Upper lobe of right lung (tissue), 1 donor: ENCODE results near the gene CYP2R1. TPM values are rescaled to one million over a fixed set of nuclear protein-coding genes. Genes with fewer than 3 reads are reported as not detected.
"Not testable (repeated sequence)": the region's sequence is repeated elsewhere in the genome, so short reads cannot be mapped to it uniquely, and the experiment has no call there.

Experiments used
- ATAC-seq: fragments of 200-7000 bp; cut with Tn5 transposase; one replicate; pipeline ENCODE4 v1.9.1; 2020; ENCODE audit warnings: mild to moderate bottlenecking, moderate library complexity
- DNase-seq: peaks from one replicate; pipeline ENCODE4 v3.0.0-alpha.2; 2020
- H3K27ac ChIP-seq: fragments of 200-600 bp; one replicate; pipeline ENCODE4 v1.8.0; 2022
- H3K27me3 ChIP-seq: fragments of 200-600 bp; one replicate; pipeline ENCODE4 v1.8.0; 2022; ENCODE audit warnings: mild to moderate bottlenecking
- H3K36me3 ChIP-seq: fragments of 200-600 bp; one replicate; pipeline ENCODE4 v1.8.0; 2022
- H3K4me1 ChIP-seq: fragments of 200-600 bp; one replicate; pipeline ENCODE4 v1.8.0; 2022
- H3K4me3 ChIP-seq: fragments of 200-600 bp; one replicate; pipeline ENCODE4 v1.8.0; 2022; ENCODE audit warnings: mild to moderate bottlenecking
- H3K9me3 ChIP-seq: fragments of 200-600 bp; one replicate; pipeline ENCODE4 v1.8.0; 2022
- intact Hi-C: fragments of 100-400 bp; cut with DNase I; formaldehyde crosslinking; loops from one replicate; pipeline ENCODE4 v1.11.0; 2022
- total RNA-seq: library from RNA; stranded (reverse); fragmentation: NEBNext Ultra II Directional; extraction: Animal tissue kit (Norgen Biotek cat#: 25700); gene quantifications from one replicate; pipeline ENCODE4 v1.2.1, GENCODE V29; 2021
- TF ChIP-seq, protein P1 (sequence below): fragments of 200-600 bp; IDR thresholded peaks from one replicate; pipeline ENCODE4 v1.8.0; 2022; ENCODE audit warnings: antibody characterized with exemption
- donor health status: DM: no; HTN: yes; CAD: no; lungs with severe emphysema.

The CYP2R1 gene
- total RNA-seq, 1 donor from 2014 or later: 14.7 TPM

DNA sequence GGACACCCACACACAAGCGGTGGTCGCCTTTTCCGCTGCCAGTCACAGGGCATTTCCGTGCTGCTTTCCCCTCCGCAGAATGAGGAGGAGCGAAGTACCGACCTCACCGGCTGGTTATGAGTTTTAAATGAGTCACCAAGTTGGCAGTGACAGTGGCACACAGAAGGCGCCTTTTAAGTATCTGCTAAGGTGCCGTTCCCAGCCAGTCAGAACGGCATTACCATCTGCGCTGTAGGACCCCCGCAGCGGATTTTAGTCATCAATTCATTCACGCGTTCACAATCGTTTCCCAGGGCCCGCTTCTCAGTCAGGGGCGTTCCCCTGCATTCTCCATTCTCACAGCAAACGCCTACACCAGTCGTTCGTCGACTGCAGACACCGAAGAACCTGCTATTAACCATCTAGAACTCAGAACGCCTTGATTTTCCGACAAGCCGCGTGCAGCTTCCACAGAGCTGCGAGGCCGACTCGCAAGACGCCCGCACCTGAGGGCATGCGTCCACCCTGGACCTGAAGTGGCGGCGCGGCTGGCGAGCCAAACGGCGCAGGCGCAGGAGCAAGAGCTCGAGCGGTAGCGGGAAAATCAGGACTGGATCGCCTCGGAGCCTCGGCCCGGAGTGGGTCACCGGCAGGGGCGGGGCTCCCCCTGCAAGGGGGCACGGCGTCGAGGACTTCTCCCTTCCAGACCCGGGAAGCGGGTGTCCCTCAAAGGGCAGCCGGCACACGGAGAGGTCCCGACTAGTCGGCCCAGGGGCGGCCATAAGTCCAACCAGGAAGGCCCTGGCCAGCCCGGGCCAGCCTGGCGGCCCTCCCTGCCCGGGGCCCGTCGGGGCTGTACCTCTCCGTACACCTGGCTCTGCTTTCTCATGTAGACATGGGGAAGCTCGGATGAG is 642 bp downstream of the CYP2R1 start:
- TF ChIP-seq, protein P1, sequence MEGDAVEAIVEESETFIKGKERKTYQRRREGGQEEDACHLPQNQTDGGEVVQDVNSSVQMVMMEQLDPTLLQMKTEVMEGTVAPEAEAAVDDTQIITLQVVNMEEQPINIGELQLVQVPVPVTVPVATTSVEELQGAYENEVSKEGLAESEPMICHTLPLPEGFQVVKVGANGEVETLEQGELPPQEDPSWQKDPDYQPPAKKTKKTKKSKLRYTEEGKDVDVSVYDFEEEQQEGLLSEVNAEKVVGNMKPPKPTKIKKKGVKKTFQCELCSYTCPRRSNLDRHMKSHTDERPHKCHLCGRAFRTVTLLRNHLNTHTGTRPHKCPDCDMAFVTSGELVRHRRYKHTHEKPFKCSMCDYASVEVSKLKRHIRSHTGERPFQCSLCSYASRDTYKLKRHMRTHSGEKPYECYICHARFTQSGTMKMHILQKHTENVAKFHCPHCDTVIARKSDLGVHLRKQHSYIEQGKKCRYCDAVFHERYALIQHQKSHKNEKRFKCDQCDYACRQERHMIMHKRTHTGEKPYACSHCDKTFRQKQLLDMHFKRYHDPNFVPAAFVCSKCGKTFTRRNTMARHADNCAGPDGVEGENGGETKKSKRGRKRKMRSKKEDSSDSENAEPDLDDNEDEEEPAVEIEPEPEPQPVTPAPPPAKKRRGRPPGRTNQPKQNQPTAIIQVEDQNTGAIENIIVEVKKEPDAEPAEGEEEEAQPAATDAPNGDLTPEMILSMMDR: no peak
- H3K27me3 ChIP-seq: no peaks in the 10 kb centered on the region

DNA sequence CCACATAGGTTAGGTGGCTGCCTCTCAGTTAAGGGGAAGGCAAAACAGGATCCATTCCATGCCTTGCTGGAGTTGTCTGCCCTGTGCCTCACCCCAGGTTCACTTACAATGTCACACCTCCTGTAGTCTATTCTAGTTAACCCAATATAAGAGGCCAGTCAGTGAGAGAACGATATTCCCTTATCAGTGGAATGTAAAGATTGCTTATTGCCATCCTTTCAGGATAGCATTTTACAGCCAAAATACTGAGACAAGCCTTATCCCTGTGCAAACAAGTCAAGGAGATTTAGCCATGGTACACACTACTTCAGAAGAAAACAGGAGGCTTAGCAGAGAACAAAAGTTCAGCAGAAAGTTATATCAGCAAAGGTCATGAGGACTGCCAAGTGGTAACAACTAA is 5.5 kb downstream of the CYP2R1 start:
- ATAC-seq: peak; percentile 43
- H3K27me3 ChIP-seq: no peaks in the 10 kb centered on the region
- TF ChIP-seq, protein P1: no peak

More for the DNA sequence above, 642 bp downstream of the CYP2R1 start:
- DNase-seq (peak; percentile 95), ATAC-seq (peak; percentile 90)
- Histone ChIP-seq H3K4me1 (no peaks in the 10 kb centered on the region), H3K27ac (peak overlapping the region; percentile 90), H3K36me3 (no peaks in the 10 kb centered on the region), H3K9me3 (no peaks in the 10 kb centered on the region), H3K4me3 (peak overlapping the region; percentile 74)
- intact Hi-C loops: no loop called here

DNA sequence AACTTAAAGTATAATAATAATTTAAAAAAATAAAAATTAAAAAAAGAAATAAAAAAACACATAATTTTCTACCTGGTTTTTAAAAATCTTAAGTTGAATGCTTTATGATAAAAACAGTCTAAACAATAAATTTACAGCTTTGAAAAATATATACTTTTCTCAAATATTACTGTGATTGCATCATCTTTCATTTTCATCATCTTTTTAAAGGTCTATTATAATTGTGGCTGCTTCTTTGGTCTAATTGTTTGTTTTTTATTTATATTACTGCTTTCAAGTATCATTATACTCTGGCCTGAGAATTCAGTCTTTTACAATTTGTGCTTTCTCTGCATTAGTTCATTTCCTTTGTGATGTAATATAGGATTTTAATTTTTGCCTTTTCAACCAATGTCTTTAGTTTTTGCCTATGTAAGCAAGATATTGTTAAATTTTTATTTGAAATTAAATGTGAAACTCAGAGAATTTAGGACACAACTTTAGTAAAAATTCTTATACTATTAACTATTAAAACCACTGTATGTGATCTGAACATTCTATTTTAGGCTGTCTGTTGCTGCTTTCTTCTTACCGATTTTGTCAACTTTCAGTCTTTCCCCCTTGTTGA is 7.3 kb downstream of the CYP2R1 start:
- Histone ChIP-seq H3K27me3 (no peaks in the 10 kb centered on the region), H3K4me3 (no peak overlapping the region), H3K27ac (no peak overlapping the region), H3K4me1 (no peaks in the 10 kb centered on the region), H3K36me3 (no peaks in the 10 kb centered on the region), H3K9me3 (no peaks in the 10 kb centered on the region)
- no peak for ATAC-seq
- DNase-seq: no peak
- intact Hi-C loops: no loop called here
- TF ChIP-seq, protein P1: no peak

More for the DNA sequence above, 5.5 kb downstream of the CYP2R1 start:
- no peaks in the 10 kb centered on the region for H3K36me3 ChIP-seq
- H3K4me1 ChIP-seq: no peaks in the 10 kb centered on the region
- H3K27ac ChIP-seq: no peak overlapping the region
- H3K4me3 ChIP-seq: no peak overlapping the region
- intact Hi-C loops: no loop called here
- no peaks in the 10 kb centered on the region for H3K9me3 ChIP-seq
- no peak for DNase-seq

DNA sequence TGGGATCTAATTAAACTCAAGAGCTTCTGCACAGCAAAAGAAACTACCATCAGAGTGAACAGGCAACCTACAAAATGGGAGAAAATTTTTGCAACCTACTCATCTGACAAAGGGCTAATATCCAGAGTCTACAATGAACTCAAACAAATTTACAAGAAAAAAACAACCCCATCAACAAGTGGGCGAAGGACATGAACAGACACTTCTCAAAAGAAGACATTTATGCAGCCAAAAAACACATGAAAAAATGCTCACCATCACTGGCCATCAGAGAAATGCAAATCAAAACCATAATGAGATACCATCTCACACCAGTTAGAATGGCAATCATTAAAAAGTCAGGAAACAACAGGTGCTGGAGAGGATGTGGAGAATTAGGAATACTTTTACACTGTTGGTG is 8.3 kb downstream of the CYP2R1 start:
- intact Hi-C loops, H3K27me3 ChIP-seq, H3K4me3 ChIP-seq, ATAC-seq, H3K36me3 ChIP-seq, H3K4me1 ChIP-seq, H3K27ac ChIP-seq, H3K9me3 ChIP-seq, DNase-seq: not testable (repeated sequence)

DNA sequence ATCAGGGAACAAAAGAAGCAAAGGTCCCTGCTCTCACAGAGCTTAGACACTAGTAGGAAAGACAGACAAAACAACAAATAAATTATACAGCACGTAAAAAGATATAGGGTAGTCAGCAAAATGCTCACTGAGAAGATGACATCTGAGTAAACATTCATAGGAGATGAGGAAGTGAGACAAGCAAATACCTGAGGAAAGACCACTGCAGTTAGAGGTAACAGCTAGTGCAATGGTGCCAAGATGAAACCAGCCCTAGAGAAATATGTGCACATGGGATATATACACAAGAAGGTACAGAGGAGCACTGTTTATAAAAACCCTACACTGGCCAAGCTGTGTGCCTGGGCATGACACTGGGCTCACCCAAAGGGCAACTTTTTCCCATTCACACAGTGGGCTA is 9.8 kb downstream of the CYP2R1 start:
- ATAC-seq (no peak), DNase-seq (no peak)
- Histone ChIP-seq H3K4me3 (no peak overlapping the region), H3K27me3 (no peaks in the 10 kb centered on the region), H3K4me1 (no peaks in the 10 kb centered on the region), H3K36me3 (peaks cover 21% of the 10 kb centered on the region), H3K27ac (no peak overlapping the region), H3K9me3 (no peaks in the 10 kb centered on the region)
- intact Hi-C loops: no loop called here
- TF ChIP-seq, protein P1: no peak

DNA sequence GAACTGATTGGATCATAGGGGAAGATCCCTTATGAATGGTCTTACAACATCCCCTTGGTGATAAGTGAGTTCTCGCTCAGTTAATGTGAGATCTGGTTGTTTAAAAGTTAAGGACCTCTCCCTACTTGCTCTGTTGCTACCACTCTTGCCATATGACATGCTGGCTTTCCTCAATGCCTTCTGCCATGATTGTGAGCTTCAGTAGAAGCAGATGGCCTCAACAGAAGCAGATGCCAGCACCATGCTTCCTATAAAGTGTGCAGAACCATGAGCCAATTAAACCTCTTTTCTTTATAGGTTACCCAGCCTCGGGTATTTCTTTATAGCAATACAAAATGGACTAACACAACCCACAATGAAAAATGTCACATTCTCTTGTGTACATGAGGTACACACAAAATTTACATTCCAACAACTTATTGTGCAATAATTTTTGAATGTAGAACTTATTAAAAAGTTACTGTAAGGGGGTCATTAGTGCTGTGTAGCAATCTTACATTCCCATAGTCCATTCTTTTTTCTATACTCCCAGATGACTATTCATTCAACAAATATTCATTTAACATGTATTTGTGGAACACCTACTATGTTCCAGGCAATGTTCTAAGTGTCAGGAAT is 10.3 kb downstream of the CYP2R1 start:
- H3K36me3 ChIP-seq: peaks cover 26% of the 10 kb centered on the region
- no peaks in the 10 kb centered on the region for H3K27me3 ChIP-seq
- H3K9me3 ChIP-seq: no peaks in the 10 kb centered on the region
- ATAC-seq (no peak), DNase-seq (no peak)
- TF ChIP-seq, protein P1: no peak
- intact Hi-C loops: no loop called here
- no peak overlapping the region for H3K27ac ChIP-seq
- no peaks in the 10 kb centered on the region for H3K4me1 ChIP-seq
- no peak overlapping the region for H3K4me3 ChIP-seq
